B cell (primary cell): ENCODE data around the gene FMN1.

Source experiments
- CTCF ChIP-seq: fragments of 200-600 bp; IDR thresholded peaks from one replicate; pipeline ENCODE4 v1.8.0; 2022; ENCODE audit warnings: antibody characterized with exemption, mild to moderate bottlenecking
- EZH2 ChIP-seq: IDR thresholded peaks from 2 replicates; pipeline ENCODE4 v1.6.1; 2012; ENCODE audit warnings: borderline replicate concordance, low read depth, mild to moderate bottlenecking, moderate library complexity, low read length; ENCODE audit not compliant: insufficient read depth, poor library complexity, severe bottlenecking

GRCh38 chr15:32722136-32722535 is 472.4 kb downstream of the FMN1 start:
- no peak for TF ChIP-seq CTCF
- no peak for TF ChIP-seq EZH2
